HepG2 (cell line): ENCODE measurements around the gene ANKIB1. TPM values are rescaled to one million over a fixed set of nuclear protein-coding genes. Genes with fewer than 3 reads are reported as not detected.

Experiments
- ATM ChIP-seq: fragments of 450-650 bp; IDR thresholded peaks from 2 replicates; pipeline ENCODE4 v1.7.1; 2017; ENCODE audit warnings: mild to moderate bottlenecking, borderline replicate concordance
- BORCS8-MEF2B ChIP-seq: sonication (generic); formaldehyde crosslinking; IDR thresholded peaks from 2 replicates; pipeline ENCODE4 v1.8.0; 2022; ENCODE audit warnings: mild to moderate bottlenecking, missing genetic modification reagents
- CBX2 ChIP-seq, 2 experiments: fragments of 200-600 bp in 1 of 2; sonication (generic); formaldehyde crosslinking in 1 of 2; IDR thresholded peaks; 2 replicates each; pipeline versions ENCODE4 v1.7.0 to v1.8.1; 2018 to 2022; ENCODE audit warnings: low read depth in 2 of 2, low read length in 1 of 2, mild to moderate bottlenecking in 1 of 2, missing genetic modification reagents in 1 of 2
- CENPT ChIP-seq: sonication (generic); formaldehyde crosslinking; IDR thresholded peaks from 2 replicates; pipeline ENCODE4 v1.8.0; 2022; ENCODE audit warnings: low read depth, mild to moderate bottlenecking, moderate library complexity, missing genetic modification reagents
- HNF4A ChIP-seq: sonication (generic); formaldehyde crosslinking; IDR thresholded peaks from 2 replicates; pipeline ENCODE4 v1.4.0; 2020; ENCODE audit warnings: missing genetic modification reagents
- HNRNPH1 ChIP-seq: fragments of 200-400 bp; formaldehyde crosslinking; optimal IDR thresholded peaks from 2 replicates; pipeline ENCODE3; 2017; ENCODE audit warnings: mild to moderate bottlenecking, low read depth, low read length
- NFYC ChIP-seq: IDR thresholded peaks from 2 replicates; pipeline ENCODE4 v1.6.1; 2016; ENCODE audit warnings: missing genetic modification reagents, missing compliant biosample characterization
- NR2F6 ChIP-seq, 2 experiments: IDR thresholded peaks; 2 replicates each; pipeline ENCODE4 v1.6.1; 2016; ENCODE audit warnings: antibody characterized with exemption in 1 of 2, mild to moderate bottlenecking in 1 of 2
- PPARG ChIP-seq: conservative IDR thresholded peaks from 2 replicates; pipeline ENCODE4 v1.6.1; 2016; ENCODE audit warnings: missing biosample characterization, missing genetic modification reagents
- ZBTB7A ChIP-seq: sonication (generic); formaldehyde crosslinking; IDR thresholded peaks from 2 replicates; pipeline ENCODE4 v1.8.0; 2022; ENCODE audit warnings: mild to moderate bottlenecking, missing genetic modification reagents
- ZFP36 ChIP-seq: fragments of 150-350 bp; IDR thresholded peaks from 2 replicates; pipeline ENCODE4 v1.6.1; 2018; ENCODE audit warnings: borderline replicate concordance, low read length, low read depth; ENCODE audit not compliant: partially characterized antibody
- ZNF234 ChIP-seq: sonication (generic); formaldehyde crosslinking; conservative IDR thresholded peaks from 2 replicates; pipeline ENCODE4 v1.5.1; 2020; ENCODE audit warnings: mild to moderate bottlenecking, missing genetic modification reagents
- ZNF263 ChIP-seq: sonication (generic); formaldehyde crosslinking; IDR thresholded peaks from 2 replicates; pipeline ENCODE4 v1.4.0; 2020; ENCODE audit warnings: missing genetic modification reagents
- ZNF44 ChIP-seq: sonication (generic); formaldehyde crosslinking; IDR thresholded peaks from 2 replicates; pipeline ENCODE4 v1.5.1; 2020; ENCODE audit warnings: mild to moderate bottlenecking, missing genetic modification reagents
- ZNF501 ChIP-seq: sonication (generic); formaldehyde crosslinking; IDR thresholded peaks from 2 replicates; pipeline ENCODE4 v1.5.1; 2020; ENCODE audit warnings: mild to moderate bottlenecking, moderate library complexity, missing genetic modification reagents
- ZNF543 ChIP-seq: sonication (generic); formaldehyde crosslinking; IDR thresholded peaks from 2 replicates; pipeline ENCODE4 v1.4.0; 2020; ENCODE audit warnings: mild to moderate bottlenecking, missing genetic modification reagents
- ZNF572 ChIP-seq: sonication (generic); formaldehyde crosslinking; IDR thresholded peaks from 2 replicates; pipeline ENCODE4 v1.5.1; 2020; ENCODE audit warnings: mild to moderate bottlenecking, missing genetic modification reagents
- polyA plus RNA-seq, 8 experiments: library from polyadenylated mRNA; depleted of rRNA in 3 of 8; stranded (reverse) in 7 of 8; unstranded in 1 of 8; fragments of >200 nt; fragmentation: Illumina TruSeq in 4 of 8; extraction: Trizol in 4 of 8; gene quantifications; 2 replicates each; pipeline versions ENCODE4 v1.2.1 to v1.2.3, GENCODE V29; 2011 to 2016; ENCODE audit warnings: low read depth in 4 of 8, missing spikeins in 1 of 8, mixed read lengths in 1 of 8; ENCODE audit not compliant: insufficient read depth in 1 of 8
- total RNA-seq, 5 experiments: library from RNA; depleted of rRNA; stranded (reverse); fragments of >200 nt; fragmentation: Illumina TruSeq; extraction: Trizol; gene quantifications; 2 replicates each; pipeline ENCODE4 v1.2.3, GENCODE V29; 2016; ENCODE audit warnings: low read depth in 1 of 5
- TF ChIP-seq, protein P1 (sequence below): fragments of 450-650 bp; IDR thresholded peaks from 2 replicates; pipeline ENCODE4 v1.6.1; 2016
- TF ChIP-seq, protein P2 (sequence below): sonication (generic); formaldehyde crosslinking; IDR thresholded peaks from 2 replicates; pipeline ENCODE4 v1.5.0; 2020; ENCODE audit warnings: mild to moderate bottlenecking, missing genetic modification reagents
- TF ChIP-seq, protein P3 (sequence below): sonication (generic); formaldehyde crosslinking; IDR thresholded peaks from 2 replicates; pipeline ENCODE4 v1.4.0; 2020; ENCODE audit warnings: mild to moderate bottlenecking, missing genetic modification reagents

The ANKIB1 gene
- total and polyA plus RNA-seq, 2 of the 13 experiments (the other 11 are each of a cell fraction or from before 2014, with no cell fraction given): 28.7 to 29.6 TPM

DNA sequence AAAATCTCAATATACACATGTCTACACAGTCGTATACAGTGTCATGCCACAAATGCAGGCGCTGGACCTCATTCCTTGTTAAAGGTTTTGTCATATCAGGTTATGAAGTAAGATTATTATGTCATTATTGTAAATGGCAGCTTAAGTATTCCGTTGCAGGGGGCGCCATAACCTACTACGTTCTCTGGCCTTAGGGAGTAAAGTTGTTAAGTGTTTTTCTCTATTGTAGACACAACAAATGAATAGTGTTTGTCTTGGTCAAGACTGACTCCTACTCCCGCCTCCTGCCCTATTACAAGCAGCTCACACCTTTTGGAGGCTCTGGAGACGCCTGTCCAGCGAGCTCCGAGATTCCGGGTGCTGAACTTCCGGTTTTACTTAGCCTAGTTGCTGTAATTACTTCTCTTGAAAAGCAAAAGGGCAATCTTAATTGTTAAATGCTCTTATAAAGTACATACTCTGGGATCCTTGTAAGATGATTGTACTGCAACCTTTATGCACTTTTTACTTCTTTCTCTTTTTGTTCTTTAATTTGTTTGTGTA lies 202.5 kb downstream of the ANKIB1 start (continued):
- no peak for TF ChIP-seq CENPT (CRISPR knock-in tag)
- no peak for TF ChIP-seq ZNF44
- TF ChIP-seq ZNF572 (CRISPR knock-in tag): no peak
- TF ChIP-seq, protein P1, sequence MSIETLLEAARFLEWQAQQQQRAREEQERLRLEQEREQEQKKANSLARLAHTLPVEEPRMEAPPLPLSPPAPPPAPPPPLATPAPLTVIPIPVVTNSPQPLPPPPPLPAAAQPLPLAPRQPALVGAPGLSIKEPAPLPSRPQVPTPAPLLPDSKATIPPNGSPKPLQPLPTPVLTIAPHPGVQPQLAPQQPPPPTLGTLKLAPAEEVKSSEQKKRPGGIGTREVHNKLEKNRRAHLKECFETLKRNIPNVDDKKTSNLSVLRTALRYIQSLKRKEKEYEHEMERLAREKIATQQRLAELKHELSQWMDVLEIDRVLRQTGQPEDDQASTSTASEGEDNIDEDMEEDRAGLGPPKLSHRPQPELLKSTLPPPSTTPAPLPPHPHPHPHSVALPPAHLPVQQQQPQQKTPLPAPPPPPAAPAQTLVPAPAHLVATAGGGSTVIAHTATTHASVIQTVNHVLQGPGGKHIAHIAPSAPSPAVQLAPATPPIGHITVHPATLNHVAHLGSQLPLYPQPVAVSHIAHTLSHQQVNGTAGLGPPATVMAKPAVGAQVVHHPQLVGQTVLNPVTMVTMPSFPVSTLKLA: no peak
- TF ChIP-seq PPARG (CRISPR knock-in tag): no peak; the same call in 1 of the 2 replicates
- 0 out of 2 replicates have a peak, but pooled peaks have one; percentile 11 for TF ChIP-seq NR2F6 (IDR thresholded peaks at IDR 0.05)
- TF ChIP-seq NR2F6 (CRISPR knock-in tag; IDR thresholded peaks at IDR 0.05): no peak
- TF ChIP-seq, protein P2, sequence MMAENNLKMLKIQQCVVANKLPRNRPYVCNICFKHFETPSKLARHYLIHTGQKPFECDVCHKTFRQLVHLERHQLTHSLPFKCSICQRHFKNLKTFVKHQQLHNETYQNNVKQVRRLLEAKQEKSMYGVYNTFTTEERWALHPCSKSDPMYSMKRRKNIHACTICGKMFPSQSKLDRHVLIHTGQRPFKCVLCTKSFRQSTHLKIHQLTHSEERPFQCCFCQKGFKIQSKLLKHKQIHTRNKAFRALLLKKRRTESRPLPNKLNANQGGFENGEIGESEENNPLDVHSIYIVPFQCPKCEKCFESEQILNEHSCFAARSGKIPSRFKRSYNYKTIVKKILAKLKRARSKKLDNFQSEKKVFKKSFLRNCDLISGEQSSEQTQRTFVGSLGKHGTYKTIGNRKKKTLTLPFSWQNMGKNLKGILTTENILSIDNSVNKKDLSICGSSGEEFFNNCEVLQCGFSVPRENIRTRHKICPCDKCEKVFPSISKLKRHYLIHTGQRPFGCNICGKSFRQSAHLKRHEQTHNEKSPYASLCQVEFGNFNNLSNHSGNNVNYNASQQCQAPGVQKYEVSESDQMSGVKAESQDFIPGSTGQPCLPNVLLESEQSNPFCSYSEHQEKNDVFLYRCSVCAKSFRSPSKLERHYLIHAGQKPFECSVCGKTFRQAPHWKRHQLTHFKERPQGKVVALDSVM (CRISPR knock-in tag): no peak
- no peak for TF ChIP-seq ZNF501 (CRISPR knock-in tag)
- no peak for TF ChIP-seq HNF4A
- no peak for TF ChIP-seq ZNF234 (CRISPR knock-in tag)
- TF ChIP-seq, protein P3, sequence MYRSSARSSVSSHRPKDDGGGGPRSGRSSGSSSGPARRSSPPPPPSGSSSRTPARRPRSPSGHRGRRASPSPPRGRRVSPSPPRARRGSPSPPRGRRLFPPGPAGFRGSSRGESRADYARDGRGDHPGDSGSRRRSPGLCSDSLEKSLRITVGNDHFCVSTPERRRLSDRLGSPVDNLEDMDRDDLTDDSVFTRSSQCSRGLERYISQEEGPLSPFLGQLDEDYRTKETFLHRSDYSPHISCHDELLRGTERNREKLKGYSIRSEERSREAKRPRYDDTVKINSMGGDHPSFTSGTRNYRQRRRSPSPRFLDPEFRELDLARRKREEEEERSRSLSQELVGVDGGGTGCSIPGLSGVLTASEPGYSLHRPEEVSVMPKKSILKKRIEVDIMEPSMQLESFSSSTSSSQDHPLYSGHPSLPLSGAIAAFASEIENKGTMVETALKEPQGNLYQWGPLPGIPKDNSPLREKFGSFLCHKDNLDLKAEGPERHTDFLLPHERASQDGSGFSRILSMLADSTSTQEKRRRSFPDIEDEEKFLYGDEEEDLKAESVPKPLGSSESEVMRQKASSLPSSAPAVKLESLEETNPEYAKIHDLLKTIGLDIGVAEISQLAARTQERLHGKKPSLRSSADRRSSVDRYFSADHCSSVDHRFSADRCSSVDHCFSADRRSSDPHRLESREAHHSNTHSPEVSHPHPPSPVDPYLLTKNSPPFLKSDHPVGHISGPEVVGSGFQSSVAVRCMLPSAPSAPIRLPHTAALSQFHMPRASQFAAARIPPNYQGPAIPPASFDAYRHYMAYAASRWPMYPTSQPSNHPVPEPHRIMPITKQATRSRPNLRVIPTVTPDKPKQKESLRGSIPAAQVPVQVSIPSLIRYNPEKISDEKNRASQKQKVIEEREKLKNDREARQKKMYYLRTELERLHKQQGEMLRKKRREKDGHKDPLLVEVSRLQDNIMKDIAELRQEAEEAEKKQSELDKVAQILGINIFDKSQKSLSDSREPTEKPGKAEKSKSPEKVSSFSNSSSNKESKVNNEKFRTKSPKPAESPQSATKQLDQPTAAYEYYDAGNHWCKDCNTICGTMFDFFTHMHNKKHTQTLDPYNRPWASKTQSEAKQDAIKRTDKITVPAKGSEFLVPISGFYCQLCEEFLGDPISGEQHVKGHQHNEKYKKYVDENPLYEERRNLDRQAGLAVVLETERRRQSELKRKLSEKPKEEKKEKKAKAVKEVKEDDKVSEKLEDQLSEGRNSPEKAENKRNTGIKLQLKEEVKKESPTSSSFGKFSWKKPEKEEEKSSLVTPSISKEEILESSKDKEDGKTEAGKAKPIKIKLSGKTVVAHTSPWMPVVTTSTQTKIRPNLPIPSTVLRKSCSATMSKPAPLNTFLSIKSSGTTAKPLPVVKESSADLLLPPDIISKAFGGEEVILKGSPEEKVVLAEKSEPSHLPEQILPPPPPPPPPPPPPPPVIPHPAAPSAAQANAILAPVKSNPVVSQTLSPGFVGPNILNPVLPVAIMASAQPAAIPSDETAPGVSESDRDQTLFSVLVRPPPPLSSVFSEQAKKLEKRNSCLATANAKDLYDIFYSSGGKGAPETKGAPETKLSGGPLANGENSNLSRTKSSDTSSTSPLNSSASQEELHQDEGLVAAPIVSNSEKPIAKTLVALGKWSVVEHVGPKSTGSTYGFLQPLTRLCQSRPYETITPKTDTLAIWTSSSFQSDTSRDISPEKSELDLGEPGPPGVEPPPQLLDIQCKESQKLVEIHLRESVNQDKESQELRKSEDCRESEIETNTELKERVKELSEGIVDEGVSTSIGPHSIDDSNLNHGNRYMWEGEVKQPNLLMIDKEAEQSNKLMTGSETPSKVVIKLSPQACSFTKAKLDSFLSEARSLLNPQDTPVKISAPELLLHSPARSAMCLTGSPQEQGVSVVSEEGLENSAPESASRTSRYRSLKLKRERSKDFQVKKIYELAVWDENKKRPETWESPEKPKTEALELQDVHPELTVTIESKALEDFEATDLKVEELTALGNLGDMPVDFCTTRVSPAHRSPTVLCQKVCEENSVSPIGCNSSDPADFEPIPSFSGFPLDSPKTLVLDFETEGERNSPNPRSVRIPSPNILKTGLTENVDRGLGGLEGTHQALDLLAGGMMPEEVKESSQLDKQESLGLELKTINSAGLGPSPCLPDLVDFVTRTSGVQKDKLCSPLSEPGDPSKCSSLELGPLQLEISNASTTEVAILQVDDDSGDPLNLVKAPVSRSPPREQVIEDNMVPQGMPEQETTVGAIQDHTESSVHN (CRISPR knock-in tag): no peak
- no peak for TF ChIP-seq ZFP36
- TF ChIP-seq CBX2 (IDR thresholded peaks at IDR 0.05; ENCODE audit: low read depth, low read length): no peak
- no peak for TF ChIP-seq CBX2 (CRISPR knock-in tag; IDR thresholded peaks at IDR 0.05; ENCODE audit: low read depth)
- TF ChIP-seq ZNF263 (CRISPR knock-in tag): no peak
- no peak for TF ChIP-seq ZBTB7A
- TF ChIP-seq HNRNPH1: no peak
- no peak for TF ChIP-seq ATM
- TF ChIP-seq ZNF543 (CRISPR knock-in tag): no peak
- TF ChIP-seq BORCS8-MEF2B (CRISPR knock-in tag): no peak
- TF ChIP-seq NFYC (CRISPR knock-in tag): no peak
